G401.6 (cell line): ENCODE data around the gene NRCAM.
"Not testable (repeated sequence)": the region's sequence is repeated elsewhere in the genome, so short reads cannot be mapped to it uniquely, and the experiment has no call there.

Experiments
- FAIRE-seq: peaks from 2 replicates; lab custom pipeline; 2012; peaks lifted over from hg19 to GRCh38; lab: Jason Lieb, UNC

Gene NRCAM

DNA sequence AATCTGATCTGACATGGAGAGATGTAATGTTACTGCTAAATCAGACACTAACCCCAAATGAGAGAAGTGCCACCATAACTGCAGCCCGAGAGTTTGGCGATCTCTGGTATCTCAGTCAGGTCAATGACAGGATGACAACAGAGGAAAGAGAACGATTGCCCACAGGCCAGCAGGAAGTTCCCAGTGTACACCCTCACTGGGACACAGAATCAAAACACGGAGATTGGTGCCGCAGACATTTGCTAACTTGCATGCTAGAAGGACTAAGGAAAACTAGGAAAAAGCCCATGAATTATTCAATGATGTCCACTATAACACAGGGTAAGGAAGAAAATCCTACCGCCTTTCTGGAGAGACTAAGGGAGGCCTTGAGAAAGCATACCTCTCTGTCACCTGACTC, 115.8 kb downstream of the NRCAM start:
- not testable (repeated sequence) for FAIRE-seq

- FAIRE-seq: no peak
Measured at GRCh38 chr7:108335269-108335918, 120.8 kb downstream of the NRCAM start.

GRCh38 chr7:108332937-108333336, 123.3 kb downstream of the NRCAM start:
- no peak for FAIRE-seq

DNA sequence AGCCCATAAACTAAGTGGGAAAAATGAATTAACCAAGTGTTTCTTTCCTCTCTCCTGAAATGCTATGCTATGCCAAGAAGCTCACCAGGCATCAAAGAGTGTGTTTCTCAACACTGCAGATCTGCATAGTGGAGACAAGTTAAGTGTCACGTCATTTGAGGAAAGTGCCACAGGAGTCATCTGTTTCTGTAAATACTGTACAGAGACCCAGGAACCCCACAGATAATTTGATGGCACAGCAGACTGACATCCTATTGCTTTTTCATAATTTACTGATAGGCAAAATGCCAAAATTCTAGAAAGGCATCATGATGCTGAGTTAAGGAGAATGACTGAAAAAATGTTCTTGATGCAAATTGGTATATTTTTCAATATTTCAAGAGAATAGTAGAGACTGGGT, 124.3 kb downstream of the NRCAM start:
- FAIRE-seq: no peak

DNA sequence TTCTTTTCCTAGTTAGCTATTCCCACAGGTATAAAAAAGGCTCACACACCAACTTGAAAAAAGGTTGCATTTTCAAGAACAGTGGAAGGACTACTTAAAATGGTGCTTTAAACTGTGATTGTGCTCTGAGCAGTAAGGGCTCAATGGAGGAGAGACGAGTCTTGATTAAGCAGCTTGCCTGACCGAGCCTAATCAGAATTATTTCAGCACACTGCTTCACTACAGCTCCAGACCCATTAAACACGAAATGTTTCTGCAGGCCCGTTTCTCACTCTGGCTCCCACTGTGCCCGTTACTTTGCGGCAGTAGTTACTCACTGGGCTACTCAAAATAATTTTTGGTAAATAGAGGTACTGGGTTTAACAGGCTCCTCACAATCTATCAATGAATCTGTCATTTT, 126.0 kb downstream of the NRCAM start:
- no peak for FAIRE-seq

GRCh38 chr7:108329514-108329913, 126.7 kb downstream of the NRCAM start:
- FAIRE-seq: no peak

DNA sequence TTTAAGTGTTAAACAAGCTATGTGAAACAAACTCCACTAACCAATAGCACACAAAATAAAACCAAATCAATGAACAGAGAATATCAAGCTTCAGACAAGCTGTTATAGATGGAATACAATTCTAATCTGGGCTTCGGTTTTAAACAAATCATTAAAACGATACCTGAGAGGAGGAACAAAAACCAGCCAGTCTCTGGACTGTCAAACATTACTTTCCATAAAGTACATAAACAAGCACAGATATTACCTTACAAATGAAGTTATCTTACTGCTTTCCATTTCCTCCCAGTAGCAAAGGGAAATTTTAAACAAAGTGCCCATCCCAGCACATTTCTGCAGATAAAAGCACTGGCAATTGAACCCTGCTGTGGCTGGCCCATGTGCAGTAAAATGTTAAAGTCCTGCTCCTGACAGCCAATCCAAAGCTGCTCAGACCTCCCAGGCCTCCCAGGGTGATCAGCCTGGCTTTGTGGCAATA, 128.0 kb downstream of the NRCAM start:
- no peak for FAIRE-seq

DNA sequence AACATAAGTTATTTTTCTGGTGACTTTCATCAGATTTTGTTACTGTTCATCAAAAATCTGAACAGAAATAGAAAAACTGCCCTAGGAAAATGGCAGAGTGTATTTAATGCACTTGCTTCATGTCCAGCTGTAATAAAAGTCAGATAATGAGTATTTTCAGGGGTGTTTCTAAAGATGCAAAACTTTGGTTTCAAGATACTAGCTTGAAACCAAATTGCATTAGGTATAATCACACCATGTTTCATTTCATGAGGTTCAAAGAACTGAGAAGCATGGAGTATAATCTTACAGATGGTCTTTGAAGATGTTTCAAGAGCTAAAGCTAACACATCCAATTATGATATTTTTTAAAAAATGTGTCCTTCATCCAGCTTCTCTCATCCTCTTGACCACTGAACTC, 128.9 kb downstream of the NRCAM start:
- no peak for FAIRE-seq

DNA sequence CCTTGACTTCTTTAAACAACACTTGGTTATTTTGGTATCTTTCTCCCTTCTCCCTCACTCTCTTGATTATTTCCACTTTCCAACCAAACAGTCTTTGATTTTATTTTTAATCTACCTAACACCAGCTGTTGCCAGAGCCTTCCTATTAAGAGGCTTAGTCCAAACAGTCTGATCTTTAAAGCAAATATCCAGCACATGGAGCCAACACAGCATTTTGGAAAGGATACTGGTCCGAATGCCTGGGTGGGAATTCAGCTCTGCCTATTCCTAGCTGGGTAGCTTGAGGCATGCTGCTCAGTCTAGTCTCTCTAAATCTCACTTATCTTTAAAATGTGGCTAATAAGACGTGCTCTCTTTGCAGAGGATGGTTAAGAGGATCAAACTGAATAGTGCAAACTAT, 129.3 kb downstream of the NRCAM start:
- FAIRE-seq: no peak

DNA sequence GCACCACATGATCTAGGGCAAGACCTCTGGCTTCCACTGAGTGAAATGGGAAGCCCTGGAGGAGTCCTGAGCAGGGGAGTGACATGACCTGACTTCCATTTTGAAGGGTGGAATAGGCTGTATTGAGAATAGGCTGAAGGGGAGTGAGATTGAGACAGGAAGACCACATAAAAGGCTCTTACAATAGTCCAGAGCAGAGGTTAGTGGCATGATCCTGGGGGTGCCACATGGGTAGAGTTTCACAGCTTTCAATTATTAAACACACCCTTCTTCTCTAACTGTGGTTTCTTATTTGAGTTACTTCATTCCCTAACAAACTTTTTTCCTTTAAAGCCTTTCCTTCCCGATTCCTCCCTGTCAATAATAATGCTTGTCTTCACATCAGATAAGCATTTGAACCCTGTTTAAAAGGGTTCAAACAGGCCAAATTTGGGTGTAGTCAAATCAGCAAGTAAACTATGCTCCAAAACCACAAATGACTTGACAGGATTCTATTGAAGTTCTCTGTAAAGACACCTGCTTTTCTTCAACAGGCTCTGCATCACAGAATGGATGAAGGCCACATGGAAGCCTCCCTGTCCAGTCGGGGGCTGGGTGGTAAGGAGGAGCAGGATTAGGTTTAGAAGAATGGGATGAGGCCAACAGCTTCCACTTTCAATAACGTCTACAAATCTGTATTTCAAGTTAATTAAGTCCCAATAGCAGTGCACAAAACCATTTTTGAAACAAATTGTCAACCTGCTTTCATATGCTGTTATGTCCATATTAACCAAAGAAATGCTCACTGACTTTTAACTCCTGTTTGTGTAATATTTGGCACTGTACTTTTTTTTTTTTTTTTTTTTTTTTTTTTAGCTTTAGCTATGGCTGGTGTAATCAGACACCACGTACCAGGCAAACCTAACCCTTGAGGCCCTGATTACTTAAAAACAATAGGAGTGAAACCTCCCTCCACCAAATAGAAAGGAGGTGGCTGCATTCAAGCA, 131.9 kb downstream of the NRCAM start:
- no peak for FAIRE-seq

DNA sequence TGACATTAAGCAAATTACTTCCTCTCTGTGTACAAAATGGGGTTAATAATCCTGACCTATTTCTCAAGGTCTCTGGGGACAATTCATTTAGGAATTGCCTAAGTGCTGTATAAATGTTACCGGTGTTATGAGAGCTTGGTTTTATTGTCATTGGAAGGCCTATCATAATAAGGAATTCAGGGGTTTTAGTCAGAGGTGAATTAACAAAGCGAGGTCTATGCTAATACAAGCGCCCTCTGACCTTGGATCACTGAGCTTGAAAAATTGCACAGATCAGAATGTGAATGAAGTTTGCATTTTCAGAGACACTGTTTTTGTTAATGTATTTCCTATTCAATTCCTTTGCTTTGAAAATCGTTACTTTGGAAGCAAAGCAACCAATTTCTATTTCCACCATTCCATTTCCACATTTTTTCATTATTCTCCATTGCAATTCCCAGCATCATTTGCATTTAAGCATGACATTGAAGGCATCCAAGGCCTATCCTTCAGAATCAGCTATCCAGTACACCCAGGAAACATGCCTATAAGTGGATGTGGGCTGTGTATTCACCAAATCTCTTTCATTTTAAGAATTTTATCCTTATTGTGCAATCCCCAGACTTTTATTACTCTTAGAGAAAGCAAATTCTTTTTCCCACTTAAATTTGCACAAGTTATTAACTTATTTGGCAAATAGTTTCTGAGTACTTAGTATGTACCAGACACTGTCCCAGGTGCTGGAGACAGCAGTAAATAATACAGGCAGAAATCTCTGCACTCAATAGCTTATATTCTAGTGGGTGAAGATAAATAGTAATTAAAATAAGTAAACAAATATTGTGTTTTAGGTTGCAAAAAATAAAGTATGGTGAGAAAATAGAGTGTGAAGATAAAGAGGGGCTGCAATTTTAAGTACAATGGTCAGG, 133.1 kb downstream of the NRCAM start:
- FAIRE-seq: no peak

DNA sequence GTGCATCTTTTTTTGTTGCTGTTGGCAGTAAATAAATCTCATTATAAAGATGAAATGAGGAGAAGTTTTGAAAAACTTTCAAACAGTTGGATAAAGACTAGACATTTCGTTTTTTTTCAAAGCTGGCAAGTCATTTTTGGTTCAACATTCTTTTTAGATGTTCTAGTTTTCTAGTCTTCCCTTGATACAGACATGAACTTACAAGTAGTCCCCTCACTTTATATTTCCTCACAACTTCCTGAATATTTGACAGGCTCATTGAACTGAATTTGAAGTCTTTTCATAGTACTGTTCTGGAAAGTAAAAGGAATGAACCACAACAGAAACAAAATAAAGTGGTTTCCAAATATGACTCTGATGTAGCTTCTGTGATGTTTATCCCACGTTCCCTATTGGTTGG, 134.2 kb downstream of the NRCAM start:
- no peak for FAIRE-seq

DNA sequence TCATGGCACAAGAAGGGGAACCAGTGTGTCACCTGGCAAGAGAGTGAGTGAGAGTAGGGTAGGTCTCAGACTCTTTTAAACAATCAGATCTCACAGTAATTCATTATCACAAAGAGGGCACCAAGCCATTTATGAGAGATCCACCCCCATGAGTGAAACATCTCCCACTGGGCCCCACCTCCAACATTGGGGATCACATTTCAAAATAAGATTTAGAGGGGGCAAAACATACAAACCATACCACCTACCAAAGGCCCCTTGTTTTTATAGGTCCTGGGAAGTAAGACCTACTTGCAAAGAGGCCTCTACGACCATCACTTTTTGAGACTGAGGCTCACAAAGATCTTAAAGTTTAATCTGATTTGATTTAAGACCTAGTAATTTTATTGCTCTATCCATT, 134.9 kb downstream of the NRCAM start:
- FAIRE-seq: no peak

DNA sequence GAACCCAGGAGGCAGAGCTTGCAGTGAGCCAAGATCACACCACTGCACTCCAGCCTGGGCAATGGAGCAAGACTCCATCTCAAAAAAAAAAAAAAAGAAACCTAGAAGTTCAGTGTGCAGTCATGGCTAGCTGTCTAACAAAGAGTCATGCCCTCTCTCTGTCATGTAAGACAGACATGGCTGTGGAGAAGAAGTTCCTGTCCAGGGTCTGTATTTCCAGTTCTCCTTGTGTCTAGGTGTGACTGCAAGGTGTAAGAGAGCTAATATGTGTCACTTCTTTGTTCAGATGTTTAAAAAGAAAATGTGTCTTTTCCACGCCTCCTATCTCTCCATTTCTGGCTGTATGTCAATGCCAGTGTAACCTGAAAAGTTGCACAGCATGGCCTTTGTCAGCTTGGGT, 139.5 kb downstream of the NRCAM start:
- no peak for FAIRE-seq

- FAIRE-seq: no peak
Measured at GRCh38 chr7:108314551-108314950, 141.7 kb downstream of the NRCAM start.

- FAIRE-seq: no peak
Measured at GRCh38 chr7:108314049-108314448, 142.2 kb downstream of the NRCAM start.

- FAIRE-seq: no peak
Measured at GRCh38 chr7:108313086-108313485, 143.2 kb downstream of the NRCAM start.

DNA sequence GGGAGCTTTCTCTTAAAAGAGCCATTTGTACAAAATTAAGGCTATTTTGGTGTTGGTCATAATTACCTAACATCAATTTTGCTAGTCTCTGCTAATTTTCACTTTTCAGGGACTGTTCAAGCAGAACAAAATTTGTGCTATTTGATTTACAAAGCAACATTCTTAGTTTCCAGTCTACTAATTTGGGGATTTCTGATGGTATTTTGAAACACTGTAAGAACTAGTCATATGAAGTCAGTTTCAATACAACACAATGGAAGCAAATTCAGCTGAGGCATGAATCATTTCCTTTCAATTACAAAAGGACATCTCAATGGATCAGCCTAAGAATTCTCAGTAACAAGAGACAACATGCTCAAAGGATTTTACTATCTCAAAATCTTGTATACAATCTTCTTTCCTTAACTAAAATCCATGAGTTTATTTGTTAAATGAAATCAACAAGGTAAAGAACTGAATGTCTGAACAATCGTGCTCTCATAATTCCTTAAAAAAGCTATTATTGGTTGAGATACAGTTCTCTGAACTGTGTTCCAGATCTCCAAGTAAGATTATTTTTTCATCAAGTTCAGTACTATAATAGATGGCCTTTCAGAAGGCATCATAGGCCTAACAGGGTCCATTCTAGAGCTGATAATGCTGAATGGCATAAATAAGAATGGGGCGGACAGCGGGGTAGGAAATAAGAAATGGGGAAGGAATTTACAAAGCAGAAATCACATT, 144.6 kb downstream of the NRCAM start:
- FAIRE-seq: no peak

GRCh38 chr7:108310351-108310750, 145.9 kb downstream of the NRCAM start:
- FAIRE-seq: no peak

GRCh38 chr7:108308903-108309302, 147.3 kb downstream of the NRCAM start:
- no peak for FAIRE-seq

DNA sequence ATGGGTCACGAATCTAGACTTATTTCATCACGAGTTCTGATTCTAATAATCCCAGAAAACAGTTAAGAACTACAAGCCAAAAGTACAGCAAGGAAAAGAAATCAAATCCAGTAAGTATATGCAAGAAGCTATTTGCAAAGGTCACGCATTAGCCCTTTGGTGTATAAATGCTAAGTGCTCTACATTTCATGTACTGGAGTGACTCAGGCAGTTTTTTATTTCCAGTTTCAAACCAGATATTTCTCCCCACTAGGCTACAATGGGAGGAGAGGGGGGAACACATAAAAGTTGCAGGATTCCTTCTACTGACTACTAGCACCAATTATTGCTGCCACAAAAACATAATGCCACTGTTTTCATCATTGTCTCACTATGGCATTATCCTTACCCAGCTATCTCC, 148.0 kb downstream of the NRCAM start:
- FAIRE-seq: no peak

DNA sequence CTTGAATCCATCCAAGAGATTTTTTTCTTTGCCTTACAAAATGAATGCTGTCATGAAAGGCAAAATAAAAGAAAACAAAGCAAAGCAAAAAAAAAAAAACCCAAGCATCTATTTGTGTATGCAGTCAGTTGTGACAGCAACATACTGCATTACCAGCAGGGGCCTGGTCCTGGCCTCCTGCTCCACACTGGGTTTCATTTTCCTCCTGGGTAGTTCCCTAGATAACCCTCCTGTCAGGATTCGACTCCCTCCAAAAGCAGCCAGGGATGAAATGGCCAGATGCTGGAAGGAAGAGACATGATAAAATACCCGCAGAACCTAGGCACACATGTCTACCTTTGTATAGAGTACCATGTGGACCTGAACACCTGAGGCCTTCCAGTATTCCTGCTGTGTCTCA, 148.6 kb downstream of the NRCAM start:
- no peak for FAIRE-seq
